Neural crest cell (in vitro differentiated cells): ENCODE data around the gene RBMXL3. TPM values are rescaled to one million over a fixed set of nuclear protein-coding genes. Genes with fewer than 3 reads are reported as not detected.

Experiments
- DNase-seq: peaks from one replicate; pipeline ENCODE4 v3.0.0; 2021; ENCODE audit warnings: low read depth, mixed read lengths, low spot score
- H3K27ac Mint-ChIP-seq: one replicate; pipeline ENCODE4 v1.8.0; 2021; ENCODE audit warnings: mild to moderate bottlenecking, mixed read lengths; ENCODE audit not compliant: unreplicated experiment
- H3K27me3 Mint-ChIP-seq: 2 replicates; pipeline ENCODE4 v1.8.0; 2021; ENCODE audit warnings: low read depth, mild to moderate bottlenecking, mixed read lengths
- H3K36me3 Mint-ChIP-seq: 2 replicates; pipeline ENCODE4 v1.8.0; 2021; ENCODE audit warnings: low read depth, mild to moderate bottlenecking, mixed read lengths
- H3K4me1 Mint-ChIP-seq: 2 replicates; pipeline ENCODE4 v1.8.0; 2021; ENCODE audit warnings: mixed read lengths
- H3K4me3 Mint-ChIP-seq: one replicate; pipeline ENCODE4 v1.8.0; 2021; ENCODE audit warnings: mild to moderate bottlenecking, mixed read lengths
- H3K9me3 Mint-ChIP-seq: 2 replicates; pipeline ENCODE4 v1.8.0; 2021; ENCODE audit warnings: mixed read lengths
- total RNA-seq: library from RNA; stranded (reverse); gene quantifications from 2 replicates; pipeline ENCODE4 v1.2.1, GENCODE V29; 2021
- TF ChIP-seq, protein P1 (sequence below): fragments of 200-600 bp; sonication (generic); conservative IDR thresholded peaks from 2 replicates; pipeline ENCODE4 v1.5.0; 2021; ENCODE audit warnings: antibody characterized with exemption, mild to moderate bottlenecking

The RBMXL3 gene
- total RNA-seq, 1 donor from 2014 or later: not detected

DNA sequence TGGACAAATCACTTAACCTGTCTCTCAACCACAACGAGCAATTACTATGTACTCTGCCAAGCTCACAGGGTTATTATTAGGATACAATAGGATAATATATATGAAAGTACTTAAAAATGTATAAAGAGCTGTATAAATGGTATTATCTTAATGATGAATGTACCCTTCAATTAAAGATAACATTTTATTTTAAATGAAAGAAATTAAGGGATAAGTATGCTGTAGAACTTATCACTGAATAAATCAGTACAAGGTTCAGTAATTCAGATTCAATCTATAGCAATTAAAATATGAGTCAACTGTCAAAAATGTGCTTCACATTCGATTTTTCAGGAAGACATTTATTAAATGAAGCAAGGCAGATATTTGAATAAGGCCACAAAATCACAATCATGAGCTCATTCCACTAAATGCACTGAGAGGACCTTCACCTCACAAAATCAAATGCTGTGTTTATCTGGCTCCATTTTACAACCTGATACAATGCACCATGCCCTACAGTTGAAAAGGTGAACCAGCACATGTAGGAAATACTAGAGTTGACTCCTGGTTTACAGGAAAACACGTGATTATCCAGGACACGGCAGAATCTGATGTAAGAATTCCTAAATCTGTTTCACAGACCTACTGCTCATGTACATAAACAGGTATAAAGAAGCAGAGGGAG, 40.3 kb downstream of the RBMXL3 start:
- TF ChIP-seq, protein P1, sequence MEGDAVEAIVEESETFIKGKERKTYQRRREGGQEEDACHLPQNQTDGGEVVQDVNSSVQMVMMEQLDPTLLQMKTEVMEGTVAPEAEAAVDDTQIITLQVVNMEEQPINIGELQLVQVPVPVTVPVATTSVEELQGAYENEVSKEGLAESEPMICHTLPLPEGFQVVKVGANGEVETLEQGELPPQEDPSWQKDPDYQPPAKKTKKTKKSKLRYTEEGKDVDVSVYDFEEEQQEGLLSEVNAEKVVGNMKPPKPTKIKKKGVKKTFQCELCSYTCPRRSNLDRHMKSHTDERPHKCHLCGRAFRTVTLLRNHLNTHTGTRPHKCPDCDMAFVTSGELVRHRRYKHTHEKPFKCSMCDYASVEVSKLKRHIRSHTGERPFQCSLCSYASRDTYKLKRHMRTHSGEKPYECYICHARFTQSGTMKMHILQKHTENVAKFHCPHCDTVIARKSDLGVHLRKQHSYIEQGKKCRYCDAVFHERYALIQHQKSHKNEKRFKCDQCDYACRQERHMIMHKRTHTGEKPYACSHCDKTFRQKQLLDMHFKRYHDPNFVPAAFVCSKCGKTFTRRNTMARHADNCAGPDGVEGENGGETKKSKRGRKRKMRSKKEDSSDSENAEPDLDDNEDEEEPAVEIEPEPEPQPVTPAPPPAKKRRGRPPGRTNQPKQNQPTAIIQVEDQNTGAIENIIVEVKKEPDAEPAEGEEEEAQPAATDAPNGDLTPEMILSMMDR: no peak
- Mint-ChIP-seq H3K9me3 (no peaks in the 10 kb centered on the region), H3K36me3 (peaks cover 2% of the 10 kb centered on the region), H3K4me3 (no peak overlapping the region), H3K4me1 (peaks cover 47% of the 10 kb centered on the region), H3K27ac (no peak overlapping the region), H3K27me3 (no peaks in the 10 kb centered on the region)
- no peak for DNase-seq

DNA sequence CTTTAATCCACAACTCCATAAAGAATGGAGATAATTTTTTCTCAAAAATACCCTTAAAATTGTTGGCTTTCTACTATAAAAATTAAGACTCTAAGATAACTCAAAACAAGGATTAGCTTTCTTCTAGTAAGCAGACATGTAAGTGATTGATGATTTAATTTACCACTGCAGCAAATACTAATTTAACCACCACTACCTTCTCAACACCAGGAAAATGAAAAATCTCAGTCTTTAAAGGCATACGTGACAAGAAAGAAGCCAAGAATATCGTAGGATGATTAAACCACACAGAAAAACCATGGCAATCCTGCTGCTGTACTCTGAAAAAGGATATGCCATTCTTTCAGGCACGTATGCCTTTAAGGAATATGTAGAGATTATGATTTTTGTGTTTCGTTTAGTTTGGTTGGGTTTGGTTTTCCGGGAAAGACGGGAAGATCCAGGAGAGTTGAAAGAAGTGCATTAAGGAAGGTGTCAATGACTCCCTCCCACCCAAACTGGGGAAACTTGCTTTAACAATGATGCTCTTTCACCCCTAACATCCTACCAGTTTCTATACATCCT, 43.8 kb downstream of the RBMXL3 start:
- H3K27me3 Mint-ChIP-seq: no peaks in the 10 kb centered on the region
- no peaks in the 10 kb centered on the region for H3K36me3 Mint-ChIP-seq
- peak overlapping the region; percentile 97 for H3K4me3 Mint-ChIP-seq
- H3K9me3 Mint-ChIP-seq: no peaks in the 10 kb centered on the region
- peak overlapping the region; percentile 96 for H3K27ac Mint-ChIP-seq
- TF ChIP-seq, protein P1: no peak
- DNase-seq: no peak
- peaks cover 42% of the 10 kb centered on the region for H3K4me1 Mint-ChIP-seq

DNA sequence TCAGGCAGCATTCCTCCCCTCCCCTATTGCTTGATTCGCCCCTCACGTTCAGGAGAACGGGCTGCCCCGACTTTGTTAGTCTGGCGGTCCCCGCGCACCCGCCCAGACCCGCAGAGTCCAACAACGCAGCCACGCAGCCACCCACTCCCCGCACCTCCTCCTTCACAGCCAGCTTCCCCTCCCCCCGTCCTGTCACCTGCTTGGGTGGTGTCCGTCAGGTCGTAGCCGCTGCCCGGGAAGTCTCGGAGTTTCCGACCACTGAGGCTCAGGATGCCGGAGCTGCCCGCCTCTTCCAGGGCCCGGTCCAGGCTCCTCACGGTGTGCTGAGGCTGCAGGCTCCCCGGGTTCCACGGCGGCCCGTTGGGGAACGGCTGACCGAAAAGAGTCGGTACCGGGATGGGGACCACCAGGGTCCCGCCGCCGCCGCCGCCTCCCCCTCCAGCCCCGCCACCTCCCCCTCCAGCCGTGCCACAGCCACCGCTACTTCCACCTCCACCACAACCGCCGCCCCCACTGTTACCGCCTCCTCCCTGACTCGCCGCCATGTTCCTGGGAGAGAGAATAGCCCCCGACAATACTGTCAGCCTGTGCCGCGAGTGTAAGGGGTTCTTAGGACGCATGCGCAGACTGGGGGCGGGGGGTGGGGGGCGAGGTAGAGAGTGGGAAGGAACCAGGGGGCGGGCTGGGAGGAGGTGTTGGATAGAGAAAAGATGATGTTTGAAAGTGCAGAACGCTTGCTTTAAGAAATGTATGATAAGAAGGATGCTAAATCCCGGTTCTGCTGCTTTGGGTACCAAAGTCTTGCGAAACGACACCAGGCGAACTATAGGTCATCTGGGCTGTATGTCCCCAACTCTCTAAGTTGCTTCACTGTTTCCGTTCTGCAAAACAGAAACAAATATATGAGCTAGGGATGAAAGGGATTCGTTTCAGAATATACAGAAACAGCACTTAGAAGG, 44.6 kb downstream of the RBMXL3 start, which contains the start of gene LRCH2:
TSS of gene LRCH2 (minus strand) at position 600 of the 959 bp plus-strand sequence. CDS start at position 545, 55 bp downstream.
- Mint-ChIP-seq H3K4me1 (peaks cover 42% of the 10 kb centered on the region), H3K27ac (peak within 1 kb of the TSS; percentile 96), H3K4me3 (peak within 1 kb of the TSS; percentile 97), H3K36me3 (no peaks in the 10 kb centered on the region), H3K27me3 (no peaks in the 10 kb centered on the region), H3K9me3 (no peaks in the 10 kb centered on the region)
- TF ChIP-seq, protein P1: no peak
- peak; percentile 57 for DNase-seq

DNA sequence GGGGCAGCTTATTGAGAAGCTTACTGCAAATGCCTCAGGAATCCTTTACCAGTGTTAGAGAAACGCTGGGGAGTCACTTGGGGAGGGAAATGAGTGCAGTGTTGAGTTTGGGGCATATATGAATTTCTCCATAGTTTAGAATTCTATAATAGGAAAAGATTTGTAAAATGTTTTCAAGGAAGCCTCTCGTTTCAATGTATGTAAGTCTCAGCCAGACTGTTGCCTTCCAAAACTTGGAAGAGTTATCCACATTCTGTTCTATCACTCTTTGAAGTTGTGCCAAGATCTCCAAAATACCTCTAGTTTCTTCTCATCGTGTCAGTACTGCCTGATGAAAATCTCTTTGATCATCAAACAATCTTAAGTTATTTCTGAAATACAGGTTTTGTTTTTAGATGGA, 45.3 kb downstream of the RBMXL3 start:
- H3K4me3 Mint-ChIP-seq: peak overlapping the region; percentile 97
- H3K27ac Mint-ChIP-seq: no peak overlapping the region
- H3K9me3 Mint-ChIP-seq: no peaks in the 10 kb centered on the region
- H3K4me1 Mint-ChIP-seq: peaks cover 42% of the 10 kb centered on the region
- DNase-seq: no peak
- TF ChIP-seq, protein P1: no peak
- H3K36me3 Mint-ChIP-seq: no peaks in the 10 kb centered on the region
- no peaks in the 10 kb centered on the region for H3K27me3 Mint-ChIP-seq

DNA sequence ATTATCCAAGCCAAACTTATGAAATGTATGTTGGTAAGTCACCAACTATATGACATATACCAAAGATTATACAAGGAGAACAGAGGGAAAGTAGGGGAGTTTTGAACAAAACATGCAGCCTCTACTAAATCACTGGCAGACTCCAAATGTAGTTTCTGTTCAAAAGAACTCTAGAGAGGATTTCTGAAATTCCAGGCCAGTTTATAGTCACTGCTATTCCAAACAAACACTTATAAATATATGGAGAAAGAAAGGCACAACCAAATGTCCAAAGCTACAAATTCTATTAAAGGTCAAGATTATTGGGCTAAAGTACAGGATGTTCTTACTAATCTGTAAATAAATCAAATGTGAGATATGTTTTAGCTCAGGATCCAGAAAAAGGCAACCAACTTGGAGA, 47.4 kb downstream of the RBMXL3 start:
- DNase-seq: no peak
- TF ChIP-seq, protein P1: no peak
- H3K9me3 Mint-ChIP-seq: no peaks in the 10 kb centered on the region
- no peaks in the 10 kb centered on the region for H3K36me3 Mint-ChIP-seq
- H3K27ac Mint-ChIP-seq: no peak overlapping the region
- H3K27me3 Mint-ChIP-seq: no peaks in the 10 kb centered on the region
- peaks cover 26% of the 10 kb centered on the region for H3K4me1 Mint-ChIP-seq
- peak overlapping the region; percentile 17 for H3K4me3 Mint-ChIP-seq
